Ishikawa (cell line): ENCODE results near the gene PPP3R1.

Experiments used
- CEBPB ChIP-seq: IDR thresholded peaks from 2 replicates; pipeline ENCODE4 v1.6.1; 2012
- EGR1 ChIP-seq: IDR thresholded peaks from 2 replicates; pipeline ENCODE4 v1.6.1; 2012
- EP300 ChIP-seq: IDR thresholded peaks from 2 replicates; pipeline ENCODE4 v1.6.1; 2012; ENCODE audit warnings: borderline replicate concordance
- NFIC ChIP-seq: IDR thresholded peaks from 2 replicates; pipeline ENCODE4 v1.6.1; 2012
- RAD21 ChIP-seq: IDR thresholded peaks from 2 replicates; pipeline ENCODE4 v1.6.1; 2012; ENCODE audit warnings: low read depth
- TAF1 ChIP-seq: IDR thresholded peaks from 2 replicates; pipeline ENCODE4 v1.6.1; 2012; ENCODE audit warnings: low read depth, mild to moderate bottlenecking
- TF ChIP-seq, protein P1 (sequence below): IDR thresholded peaks from 2 replicates; pipeline ENCODE4 v1.6.1; 2012
- TF ChIP-seq, protein P2 (sequence below): IDR thresholded peaks from 2 replicates; pipeline ENCODE4 v1.6.1; 2012; ENCODE audit warnings: low read depth, mild to moderate bottlenecking
- TF ChIP-seq, protein P3 (sequence below): IDR thresholded peaks from 2 replicates; pipeline ENCODE4 v1.6.1; 2012

DNA sequence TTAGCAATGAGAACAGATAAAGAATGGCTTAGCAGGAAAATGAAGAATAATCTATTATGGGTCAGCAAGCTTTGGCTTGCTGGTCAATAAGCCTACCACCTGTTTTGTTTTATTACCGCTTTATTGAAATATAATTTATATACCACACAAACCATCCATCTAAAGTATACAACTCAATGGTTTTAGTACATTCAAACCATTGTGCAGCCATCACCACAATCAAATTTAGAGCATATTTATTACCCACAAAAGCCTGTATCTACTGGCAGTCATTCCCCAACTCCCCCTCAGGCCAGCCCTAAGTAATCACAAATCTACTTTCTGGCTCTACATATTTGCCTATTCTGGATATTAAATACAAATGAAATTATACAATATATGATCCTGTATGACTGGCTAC is 17.2 kb downstream of the PPP3R1 start:
- TF ChIP-seq EGR1, result no peak
- TF ChIP-seq, protein P1, sequence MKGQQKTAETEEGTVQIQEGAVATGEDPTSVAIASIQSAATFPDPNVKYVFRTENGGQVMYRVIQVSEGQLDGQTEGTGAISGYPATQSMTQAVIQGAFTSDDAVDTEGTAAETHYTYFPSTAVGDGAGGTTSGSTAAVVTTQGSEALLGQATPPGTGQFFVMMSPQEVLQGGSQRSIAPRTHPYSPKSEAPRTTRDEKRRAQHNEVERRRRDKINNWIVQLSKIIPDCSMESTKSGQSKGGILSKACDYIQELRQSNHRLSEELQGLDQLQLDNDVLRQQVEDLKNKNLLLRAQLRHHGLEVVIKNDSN, result no peak
- no peak for TF ChIP-seq EP300
- no peak for TF ChIP-seq RAD21
- TF ChIP-seq, protein P2, sequence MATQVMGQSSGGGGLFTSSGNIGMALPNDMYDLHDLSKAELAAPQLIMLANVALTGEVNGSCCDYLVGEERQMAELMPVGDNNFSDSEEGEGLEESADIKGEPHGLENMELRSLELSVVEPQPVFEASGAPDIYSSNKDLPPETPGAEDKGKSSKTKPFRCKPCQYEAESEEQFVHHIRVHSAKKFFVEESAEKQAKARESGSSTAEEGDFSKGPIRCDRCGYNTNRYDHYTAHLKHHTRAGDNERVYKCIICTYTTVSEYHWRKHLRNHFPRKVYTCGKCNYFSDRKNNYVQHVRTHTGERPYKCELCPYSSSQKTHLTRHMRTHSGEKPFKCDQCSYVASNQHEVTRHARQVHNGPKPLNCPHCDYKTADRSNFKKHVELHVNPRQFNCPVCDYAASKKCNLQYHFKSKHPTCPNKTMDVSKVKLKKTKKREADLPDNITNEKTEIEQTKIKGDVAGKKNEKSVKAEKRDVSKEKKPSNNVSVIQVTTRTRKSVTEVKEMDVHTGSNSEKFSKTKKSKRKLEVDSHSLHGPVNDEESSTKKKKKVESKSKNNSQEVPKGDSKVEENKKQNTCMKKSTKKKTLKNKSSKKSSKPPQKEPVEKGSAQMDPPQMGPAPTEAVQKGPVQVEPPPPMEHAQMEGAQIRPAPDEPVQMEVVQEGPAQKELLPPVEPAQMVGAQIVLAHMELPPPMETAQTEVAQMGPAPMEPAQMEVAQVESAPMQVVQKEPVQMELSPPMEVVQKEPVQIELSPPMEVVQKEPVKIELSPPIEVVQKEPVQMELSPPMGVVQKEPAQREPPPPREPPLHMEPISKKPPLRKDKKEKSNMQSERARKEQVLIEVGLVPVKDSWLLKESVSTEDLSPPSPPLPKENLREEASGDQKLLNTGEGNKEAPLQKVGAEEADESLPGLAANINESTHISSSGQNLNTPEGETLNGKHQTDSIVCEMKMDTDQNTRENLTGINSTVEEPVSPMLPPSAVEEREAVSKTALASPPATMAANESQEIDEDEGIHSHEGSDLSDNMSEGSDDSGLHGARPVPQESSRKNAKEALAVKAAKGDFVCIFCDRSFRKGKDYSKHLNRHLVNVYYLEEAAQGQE, result no peak
- TF ChIP-seq NFIC, result no peak
- TF ChIP-seq CEBPB, result no peak
- TF ChIP-seq TAF1, result no peak
- TF ChIP-seq, protein P3, sequence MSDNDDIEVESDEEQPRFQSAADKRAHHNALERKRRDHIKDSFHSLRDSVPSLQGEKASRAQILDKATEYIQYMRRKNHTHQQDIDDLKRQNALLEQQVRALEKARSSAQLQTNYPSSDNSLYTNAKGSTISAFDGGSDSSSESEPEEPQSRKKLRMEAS, result no peak
